A673 (cell line): Measurements from ENCODE around the gene TOMM40. TPM values are rescaled to one million over a fixed set of nuclear protein-coding genes. Genes with fewer than 3 reads are reported as not detected.
A peak's percentile ranks its signal among the peaks of the same experiment; 100 is the strongest.

Experiments
- BruUV-seq: library from RNA; stranded (reverse); fragments of 400-500 nt; replicated peaks from 2 replicates; lab custom pipeline; 2021; lab: Mats Ljungman, UMichigan
- CTCF ChIA-PET: fragments of 300-600 bp; sonication (Branson Sonifier 250); formaldehyde crosslinking; loops from one replicate; lab custom pipeline; 2022; ENCODE audit warnings: antibody characterized with exemption; lab: Charles Lee
- POLR2A ChIA-PET: fragments of 300-600 bp; sonication (Branson Sonifier 250); formaldehyde crosslinking; loops from one replicate; lab custom pipeline; 2022; ENCODE audit warnings: antibody characterized with exemption; ENCODE audit not compliant: low non-redundant PET; lab: Charles Lee
- DNase-seq: peaks from one replicate; pipeline ENCODE4 v3.0.0-alpha.2; 2015; ENCODE audit warnings: low spot score
- H3K27ac ChIP-seq: fragments of 200-600 bp; sonication (generic); 2 replicates; pipeline ENCODE4 v1.5.1; 2016; ENCODE audit warnings: mixed run types, low read depth, mild to moderate bottlenecking, mixed read lengths, antibody characterized with exemption, low read length; ENCODE audit not compliant: poor library complexity, severe bottlenecking
- H3K27me3 ChIP-seq: fragments of 200-600 bp; sonication (generic); replicated peaks from 2 replicates; pipeline ENCODE4 v1.6.1; 2017; ENCODE audit warnings: mixed run types, low read depth, mild to moderate bottlenecking, mixed read lengths, antibody characterized with exemption, low read length; ENCODE audit not compliant: insufficient read depth, poor library complexity
- H3K36me3 ChIP-seq: fragments of 200-600 bp; sonication (generic); 2 replicates; pipeline ENCODE4 v1.6.1; 2016; ENCODE audit warnings: mixed run types, mild to moderate bottlenecking, mixed read lengths, antibody characterized with exemption, low read length; ENCODE audit not compliant: insufficient read depth, poor library complexity, severe bottlenecking
- H3K4me1 ChIP-seq: fragments of 200-600 bp; sonication (generic); 2 replicates; pipeline ENCODE4 v1.6.1; 2017; ENCODE audit warnings: mixed run types, mild to moderate bottlenecking, mixed read lengths, antibody characterized with exemption, low read length; ENCODE audit not compliant: insufficient read depth, poor library complexity, severe bottlenecking
- H3K4me3 ChIP-seq: fragments of 200-600 bp; sonication (generic); 2 replicates; pipeline ENCODE4 v1.5.1; 2016; ENCODE audit warnings: low read depth, mixed run types, mild to moderate bottlenecking, mixed read lengths, low read length; ENCODE audit not compliant: poor library complexity, severe bottlenecking
- H3K9me3 ChIP-seq: fragments of 200-600 bp; sonication (generic); 2 replicates; pipeline ENCODE4 v1.6.1; 2016; ENCODE audit warnings: mixed run types, low read depth, mild to moderate bottlenecking, mixed read lengths, antibody characterized with exemption, low read length; ENCODE audit not compliant: poor library complexity, severe bottlenecking
- CTCF ChIP-seq: fragments of 300-800, 200-600 bp; sonication (generic); conservative IDR thresholded peaks from 2 replicates; pipeline ENCODE4 v1.5.1; 2017; ENCODE audit warnings: low read depth, mild to moderate bottlenecking, antibody characterized with exemption, low read length, moderate library complexity, mixed read lengths
- EZH2 ChIP-seq: fragments of 200-600 bp; sonication (generic); IDR thresholded peaks from 2 replicates; pipeline ENCODE4 v1.6.1; 2017; ENCODE audit warnings: borderline replicate concordance, low read depth, mild to moderate bottlenecking, mixed read lengths, antibody characterized with exemption, low read length; ENCODE audit not compliant: poor library complexity, severe bottlenecking
- intact Hi-C: fragments of 100-400 bp; cut with micrococcal nuclease; formaldehyde crosslinking; loops from one replicate; pipeline ENCODE4 v1.10.0; 2022; ENCODE audit not compliant: unreplicated experiment
- total RNA-seq: library from RNA; stranded (reverse); gene quantifications from 2 replicates; pipeline ENCODE4 v1.2.3, GENCODE V29; 2021

The TOMM40 gene
- total RNA-seq, 1 experiment from 2014 or later = 234 TPM

GRCh38 chr19:44900328-44901244, 9.5 kb downstream of the TOMM40 start:
- Histone ChIP-seq H3K36me3 (peaks cover 42% of the 10 kb centered on the region), H3K4me3 (no peak overlapping the region), H3K27me3 (no peaks in the 10 kb centered on the region), H3K4me1 (peaks cover 3% of the 10 kb centered on the region), H3K27ac (no peak overlapping the region), H3K9me3 (no peaks in the 10 kb centered on the region)
- intact Hi-C loops = no loop called here
- no TSS peak for BruUV-seq
- CTCF ChIA-PET = interaction anchor here (0.7 kb wide), 1 partner anchor 1690 kb away, joined by 12 read pairs; no protein-coding TSS in a partner anchor
- DNase-seq = no peak
- no peak for TF ChIP-seq CTCF
- TF ChIP-seq EZH2 = no peak
- POLR2A ChIA-PET = no interaction called here

GRCh38 chr19:44903216-44903601, 12.2 kb downstream of the TOMM40 start:
- H3K36me3 ChIP-seq = peaks cover 22% of the 10 kb centered on the region
- no peaks in the 10 kb centered on the region for H3K27me3 ChIP-seq
- no peak for DNase-seq
- TSS peak; percentile 92 for BruUV-seq
- no peaks in the 10 kb centered on the region for H3K9me3 ChIP-seq
- ChIA-PET CTCF (interaction anchor here (0.7 kb wide), 1 partner anchor 435 kb away, joined by 3 read pairs; no protein-coding TSS in a partner anchor), POLR2A (no interaction called here)
- no peak overlapping the region for H3K27ac ChIP-seq
- peaks cover 6% of the 10 kb centered on the region for H3K4me1 ChIP-seq
- no peak for TF ChIP-seq CTCF
- no peak for TF ChIP-seq EZH2
- no peak overlapping the region for H3K4me3 ChIP-seq
- intact Hi-C loops = no loop called here

- H3K27me3 ChIP-seq = no peaks in the 10 kb centered on the region
- no peak overlapping the region for H3K4me3 ChIP-seq
- peak; percentile 65 for DNase-seq
- H3K4me1 ChIP-seq = peaks cover 6% of the 10 kb centered on the region
- H3K36me3 ChIP-seq = peaks cover 22% of the 10 kb centered on the region
- intact Hi-C loops = loop anchor here (2.0 kb wide), 1 partner anchor 47 kb away; no protein-coding TSS in a partner anchor
- H3K9me3 ChIP-seq = no peaks in the 10 kb centered on the region
- no TSS peak for BruUV-seq
- no peak for TF ChIP-seq EZH2
- peak; percentile 97 for TF ChIP-seq CTCF
- no peak overlapping the region for H3K27ac ChIP-seq
- ChIA-PET CTCF (interaction anchor here (0.7 kb wide), 1 partner anchor 435 kb away, joined by 3 read pairs; no protein-coding TSS in a partner anchor), POLR2A (no interaction called here)
Observed at GRCh38 chr19:44903602-44904425, 12.8 kb downstream of the TOMM40 start.
